HG02798 (cell line): ENCODE data around the gene DYNLT4.
A peak's percentile ranks its signal among the peaks of the same experiment; 100 is the strongest.
"Not testable (repeated sequence)": the region's sequence is repeated elsewhere in the genome, so short reads cannot be mapped to it uniquely, and the experiment has no call there.

ENCODE experiments used
- ATAC-seq: cut with Tn5 transposase; IDR thresholded peaks from one replicate; pipeline ENCODE4 v1.9.1; 2021; ENCODE audit warnings: mild to moderate bottlenecking; ENCODE audit not compliant: unreplicated experiment, poor library complexity

The DYNLT4 gene

DNA sequence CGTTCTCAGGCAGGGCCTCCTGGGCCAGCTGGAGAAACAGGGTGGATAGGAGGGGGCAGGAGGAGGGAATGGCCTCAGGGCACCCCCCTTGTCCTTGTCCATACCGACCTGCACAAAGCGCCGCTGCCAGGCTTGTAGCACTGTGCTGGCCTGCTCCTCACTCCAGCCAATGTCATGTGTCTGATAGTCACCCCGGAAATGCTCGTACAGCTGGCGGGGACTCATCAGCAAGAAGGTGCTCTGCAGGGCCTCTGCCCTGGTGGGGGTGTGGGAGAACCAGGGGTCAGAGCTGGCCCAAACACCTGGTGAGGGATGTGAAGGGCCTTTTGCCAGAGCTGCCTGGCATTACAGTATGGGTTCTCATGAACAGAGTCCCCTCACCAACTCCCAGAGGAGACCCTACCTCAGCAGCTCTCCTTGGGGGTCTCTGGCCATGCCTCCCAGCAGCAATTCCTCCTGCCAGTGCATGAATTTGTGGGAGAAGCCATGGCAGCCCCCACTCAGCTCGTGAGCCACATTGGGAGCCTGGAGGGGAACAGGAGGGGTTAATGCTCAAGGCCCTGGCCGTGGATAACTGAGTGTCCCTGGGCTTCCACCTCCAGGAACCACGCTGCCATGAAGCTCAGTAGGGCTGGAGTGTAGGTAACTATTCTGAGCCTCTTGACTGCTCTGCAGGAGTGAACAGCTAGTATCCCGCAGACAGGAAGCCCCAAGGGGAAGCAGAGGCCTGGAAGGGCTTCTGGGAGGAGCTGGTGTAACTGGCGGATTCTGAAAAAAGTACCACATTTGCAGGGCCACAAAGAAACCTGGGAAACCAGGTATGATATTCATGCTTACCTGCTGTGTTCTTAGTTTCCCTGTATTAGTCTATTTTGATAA is 22.6 kb upstream of the DYNLT4 start:
- no peak for ATAC-seq

DNA sequence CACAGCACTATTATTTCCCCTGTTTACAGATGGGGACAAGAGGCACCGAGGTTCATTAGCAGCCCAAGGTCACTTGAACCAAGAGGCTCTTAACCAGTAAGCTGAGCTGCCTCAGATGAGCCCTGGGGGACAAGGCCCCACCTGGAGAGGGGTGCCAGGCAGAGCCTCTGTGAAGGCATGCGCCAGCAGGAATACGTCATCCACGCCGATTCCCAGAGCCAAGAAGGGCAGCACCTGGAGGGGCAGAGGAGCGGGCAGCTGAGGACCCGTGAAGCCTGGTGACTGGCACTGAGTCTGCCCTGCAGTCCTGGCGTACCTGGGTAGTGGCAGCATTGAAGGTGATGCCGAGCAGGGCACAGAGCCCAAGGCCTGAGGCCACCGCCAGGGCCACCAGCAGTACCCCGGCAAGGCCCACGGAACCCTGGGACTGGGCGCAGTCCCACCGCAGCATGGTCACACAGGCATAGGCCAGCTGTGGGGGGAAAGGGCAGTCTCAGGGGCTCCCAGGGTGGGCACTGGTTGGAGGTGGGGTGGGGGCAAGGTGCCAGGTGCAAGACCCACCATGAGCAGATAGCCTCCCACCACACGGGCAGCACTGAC is 21.8 kb upstream of the DYNLT4 start:
- no peak for ATAC-seq

- ATAC-seq: no peak
These were observed 21.0 kb upstream of the DYNLT4 start for GRCh38 chr1:44828003-44828651.

DNA sequence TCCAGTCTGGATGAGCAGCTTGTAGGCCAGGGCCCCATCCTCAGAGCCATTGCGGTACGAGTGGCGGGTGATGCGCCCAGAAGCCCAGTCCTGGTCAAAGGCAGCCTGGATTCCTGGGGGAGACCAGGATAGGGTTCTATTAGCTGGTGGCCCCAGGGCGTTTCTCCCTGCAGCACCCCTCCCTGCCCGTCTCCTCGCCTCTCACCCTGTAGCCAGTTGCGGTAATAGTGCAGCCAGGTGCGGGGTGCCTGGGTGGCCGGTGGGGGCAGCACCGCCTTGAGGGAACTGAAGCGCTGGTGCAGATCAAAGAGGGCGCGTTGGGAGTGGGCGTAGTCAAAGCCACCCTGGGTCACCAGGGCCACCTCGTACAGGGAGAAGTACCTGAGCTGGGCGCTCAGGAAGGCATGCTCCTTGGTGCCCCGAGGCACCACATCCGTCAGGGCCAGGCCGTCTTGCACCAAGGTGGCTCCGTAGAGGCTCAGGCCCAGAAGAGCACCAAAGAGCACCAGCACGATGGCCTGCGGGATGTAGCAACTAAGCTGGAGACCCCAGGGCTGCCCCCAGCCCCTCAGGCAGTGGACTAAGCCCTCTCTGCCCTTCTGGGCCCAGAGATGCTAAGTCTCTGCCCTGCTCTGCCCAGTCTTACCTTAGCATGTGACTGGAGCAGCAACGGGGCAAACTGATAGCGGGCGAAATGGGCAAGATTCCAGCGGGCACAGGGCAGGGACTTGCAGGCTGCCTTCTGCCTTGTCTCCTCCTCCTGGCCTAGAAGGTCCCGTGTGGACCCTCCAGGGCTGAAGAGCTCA is 20.2 kb upstream of the DYNLT4 start:
- no peak for ATAC-seq

DNA sequence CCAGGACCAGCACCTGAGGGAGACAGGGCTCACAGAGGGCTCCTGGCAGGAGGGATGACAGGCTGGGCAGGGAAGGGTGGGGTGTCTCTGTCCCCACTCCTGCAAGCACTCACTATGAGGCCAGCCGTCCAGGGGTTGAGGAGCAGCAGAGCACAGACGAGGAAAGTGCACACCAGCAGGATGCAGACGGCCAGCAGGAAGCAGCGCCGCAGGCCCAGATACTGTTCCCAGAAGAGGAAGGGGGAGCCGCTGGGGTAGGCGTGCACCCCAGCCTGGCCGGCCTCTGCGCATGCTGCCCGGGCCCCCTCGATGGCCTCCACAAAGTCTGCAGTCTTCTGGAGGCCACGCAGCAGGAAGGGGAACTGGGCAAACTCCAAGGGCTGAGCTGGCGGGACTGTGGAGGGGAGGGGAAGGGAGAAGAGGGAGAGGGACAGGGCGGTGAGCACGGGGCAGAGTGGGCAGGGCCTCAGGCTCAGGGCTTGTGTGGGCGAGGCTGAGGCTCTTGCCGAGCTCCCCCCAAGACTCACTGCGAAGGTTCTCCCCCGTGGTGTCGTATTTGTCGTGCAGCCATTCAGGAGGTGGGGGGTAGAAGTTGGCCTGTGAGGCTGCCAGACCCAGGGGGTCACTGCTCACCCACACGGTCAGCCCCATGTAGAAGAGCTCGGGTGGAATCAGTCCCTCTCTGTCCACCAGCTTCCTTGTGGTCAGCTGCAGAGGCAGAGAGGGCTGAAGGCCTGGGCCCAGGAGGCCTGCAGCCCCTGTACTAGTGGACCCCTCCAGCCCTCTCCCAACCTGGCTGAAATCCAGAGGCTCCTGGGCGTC is 19.4 kb upstream of the DYNLT4 start:
- no peak for ATAC-seq

DNA sequence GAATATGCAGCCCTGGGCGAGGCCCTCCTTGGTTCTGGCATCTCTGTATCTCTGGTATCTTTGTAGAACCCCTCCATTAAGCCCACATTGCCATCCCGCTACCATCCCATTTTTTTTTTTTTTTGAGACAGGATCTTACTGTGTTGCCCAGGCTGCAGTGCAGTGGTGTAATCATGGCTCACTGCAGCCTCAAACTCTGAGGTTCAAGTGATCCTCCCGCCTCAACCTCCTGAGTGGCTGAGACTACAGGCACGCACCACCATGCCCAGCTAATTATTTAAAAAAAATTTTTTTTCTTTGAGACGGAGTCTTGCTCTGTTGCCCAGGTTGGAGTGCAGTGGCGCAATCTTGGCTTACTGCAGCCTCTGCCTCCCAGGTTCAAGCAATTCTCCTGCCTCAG is 17.2 kb upstream of the DYNLT4 start:
- not testable (repeated sequence) for ATAC-seq

DNA sequence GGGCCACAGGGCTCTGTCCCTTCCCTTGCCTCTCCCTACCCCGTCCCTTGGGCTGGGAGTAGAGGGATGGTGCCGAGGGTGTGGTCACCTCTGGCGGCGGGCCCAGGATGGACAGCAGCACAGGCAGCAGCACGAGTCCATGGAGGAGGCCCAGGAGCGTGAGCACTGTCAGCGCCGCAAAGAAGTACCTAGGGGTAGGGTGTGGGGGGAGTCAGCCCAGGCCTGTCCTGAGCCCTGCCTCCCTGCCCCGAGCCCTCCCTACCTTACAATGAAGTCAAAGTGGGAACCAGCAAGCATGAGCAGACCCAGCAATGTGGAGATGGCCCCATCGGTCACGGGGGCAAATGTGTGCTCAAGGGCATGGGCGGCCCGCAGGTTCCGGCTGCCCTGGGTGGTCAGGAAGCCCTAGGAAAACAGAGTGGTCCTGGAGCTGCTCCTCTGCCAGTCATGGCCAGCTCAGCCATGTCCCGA is 15.9 kb upstream of the DYNLT4 start:
- ATAC-seq: no peak

- ATAC-seq: no peak
These were observed 15.1 kb upstream of the DYNLT4 start for GRCh38 chr1:44822131-44822701.

- no peak for ATAC-seq
These were observed 14.1 kb upstream of the DYNLT4 start for GRCh38 chr1:44821240-44821715.

GRCh38 chr1:44820328-44821239 is 13.4 kb upstream of the DYNLT4 start:
- peak; percentile 16 for ATAC-seq

DNA sequence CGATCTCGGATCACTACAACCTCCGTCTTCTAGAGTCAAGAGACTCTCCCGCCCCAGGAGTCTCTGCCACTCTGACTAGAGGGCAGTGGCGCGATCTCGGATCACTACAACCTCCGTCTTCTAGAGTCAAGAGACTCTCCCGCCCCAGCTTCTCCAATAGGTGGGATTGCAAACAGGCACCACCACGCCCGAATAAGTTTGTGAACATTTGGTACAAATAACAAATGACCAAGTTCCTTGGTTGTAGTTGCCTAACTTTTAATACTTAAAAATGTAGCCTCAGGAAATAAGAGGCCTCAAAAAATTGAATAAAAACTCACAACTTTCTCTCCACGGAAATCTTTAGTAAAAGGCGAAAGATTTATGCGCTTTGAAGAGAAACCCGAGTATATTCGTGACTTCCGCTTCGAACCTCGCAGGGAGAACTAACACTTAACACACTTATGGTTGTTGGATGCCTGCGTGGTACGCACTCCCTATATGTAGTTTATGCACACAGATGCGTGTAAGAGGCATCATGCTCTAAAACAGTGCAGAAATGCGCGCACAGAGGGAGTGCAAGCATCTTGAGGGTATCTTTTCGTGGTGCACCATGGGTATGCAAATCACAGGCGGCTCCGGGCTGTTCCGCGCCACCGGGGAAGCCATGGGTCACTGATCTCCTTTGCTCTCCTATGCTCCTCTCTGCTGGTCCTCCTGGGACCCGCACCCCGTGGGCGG is 12.6 kb upstream of the DYNLT4 start:
- ATAC-seq: peak; percentile 83

DNA sequence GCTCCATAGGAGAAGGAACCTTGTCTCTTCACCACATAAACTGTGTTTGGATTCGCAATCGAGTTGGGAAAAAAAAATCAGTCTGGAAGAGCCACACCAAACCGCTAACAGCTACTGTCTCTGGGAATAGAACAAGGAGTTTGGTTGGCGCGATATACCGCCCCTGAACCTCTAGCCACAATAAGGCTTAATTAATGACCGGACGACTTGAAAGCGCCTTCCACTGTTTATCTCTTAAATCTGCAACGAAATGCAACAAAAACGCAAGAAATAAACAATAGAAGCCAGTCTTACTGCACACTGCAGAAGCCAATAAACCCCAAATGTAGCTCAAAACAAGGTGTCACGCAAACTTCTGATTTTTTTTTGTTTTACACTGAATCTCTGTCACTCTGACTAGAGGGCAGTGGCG is 12.1 kb upstream of the DYNLT4 start:
- ATAC-seq: no peak

- ATAC-seq: no peak
These were observed 10.8 kb upstream of the DYNLT4 start for GRCh38 chr1:44817771-44818495.

DNA sequence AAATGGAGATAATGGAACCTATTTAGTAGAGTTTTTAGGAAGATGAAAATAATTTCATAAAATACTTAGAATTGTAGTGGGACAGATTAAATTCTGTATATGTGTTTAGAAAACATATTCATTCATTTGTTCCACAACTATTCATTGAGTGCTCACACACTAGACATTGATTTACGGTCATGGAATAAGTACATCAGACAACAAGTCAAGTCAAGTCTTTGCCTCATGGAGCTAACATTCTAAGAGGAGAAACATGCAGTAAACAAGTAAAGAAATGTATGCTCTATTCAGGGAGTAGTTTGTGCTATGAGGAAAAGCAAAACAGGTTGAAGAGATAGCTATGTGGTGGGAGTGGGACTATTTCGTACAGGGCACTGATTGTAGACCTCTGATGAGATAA is 10.2 kb upstream of the DYNLT4 start:
- no peak for ATAC-seq

DNA sequence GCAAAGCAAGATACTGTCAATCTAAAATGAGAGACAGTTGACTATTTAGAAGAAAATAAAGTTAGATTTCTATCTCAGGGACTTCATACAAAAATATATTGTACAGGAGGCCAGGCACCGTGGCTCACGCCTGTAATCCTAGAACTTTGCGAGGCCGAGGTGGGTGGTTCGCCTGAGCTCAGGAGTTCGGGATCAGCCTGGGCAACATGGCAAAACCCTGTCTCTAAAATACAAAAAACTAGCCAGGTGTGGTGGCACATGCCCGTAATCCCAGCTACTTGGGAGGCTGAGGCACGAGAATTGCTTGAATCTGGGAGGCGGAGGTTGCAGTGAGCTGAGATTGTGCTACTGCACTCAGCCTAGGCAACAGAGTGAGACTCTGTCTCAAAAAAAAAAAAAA is 8.8 kb upstream of the DYNLT4 start:
- not testable (repeated sequence) for ATAC-seq

DNA sequence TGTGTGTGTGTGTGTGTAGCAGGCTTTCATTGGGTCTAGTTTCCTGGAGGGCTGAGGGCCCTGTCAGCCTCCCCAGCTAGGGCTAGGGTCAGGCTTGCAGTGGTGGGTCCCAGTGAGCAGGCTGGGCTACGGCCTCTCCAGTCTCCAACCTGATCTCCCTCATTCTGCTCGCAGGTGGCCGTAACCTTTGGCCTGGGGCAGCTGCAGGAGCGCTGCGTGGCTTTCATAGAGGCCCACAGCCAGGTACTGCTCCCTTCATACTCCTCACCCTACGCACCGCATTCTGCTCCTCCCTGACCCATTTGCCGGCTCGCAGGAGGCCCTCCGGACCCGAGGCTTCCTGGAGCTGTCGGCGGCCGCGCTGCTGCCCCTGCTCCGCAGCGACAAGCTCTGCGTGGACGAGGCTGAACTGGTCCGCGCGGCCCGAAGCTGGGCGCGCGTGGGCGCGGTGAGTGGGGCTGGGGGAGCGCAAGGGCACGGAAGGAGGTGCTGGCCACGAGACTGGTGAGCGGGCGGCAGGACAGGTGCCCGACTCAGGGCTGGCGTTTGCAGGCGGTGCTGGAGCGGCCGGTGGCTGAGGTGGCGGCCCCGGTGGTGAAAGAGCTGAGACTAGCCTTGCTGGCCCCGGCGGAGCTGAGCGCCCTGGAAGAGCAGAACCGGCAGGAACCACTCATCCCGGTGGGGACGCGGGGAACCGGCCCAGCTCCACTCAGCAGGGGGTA is 5.8 kb upstream of the DYNLT4 start:
- no peak for ATAC-seq
